ENCODE measurements around the gene CSRNP2. TPM values are rescaled to one million over a fixed set of nuclear protein-coding genes. Genes with fewer than 3 reads are reported as not detected.

The CSRNP2 gene
- total RNA-seq, 1 experiment from 2014 or later, result 44.0 TPM

DNA sequence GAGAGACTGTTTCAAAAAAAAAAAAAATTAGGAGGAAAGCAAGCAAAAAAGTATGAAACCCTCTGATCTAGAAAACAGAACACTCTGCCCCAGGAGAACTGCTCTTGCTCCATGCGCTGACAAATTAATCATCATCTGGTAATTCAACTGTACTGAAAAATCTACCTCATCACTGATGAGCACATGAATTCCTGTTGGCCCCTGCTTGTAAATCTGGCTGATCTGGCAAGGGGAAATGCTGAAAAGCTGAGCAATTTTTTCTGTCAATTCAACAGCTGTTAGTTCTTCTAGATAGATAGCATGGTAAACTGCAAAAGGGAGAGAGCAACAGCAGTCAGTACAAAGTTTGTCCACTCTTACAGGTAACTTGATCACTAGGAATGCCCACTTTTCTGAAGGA, 15.2 kb upstream of the CSRNP2 start:
- BruUV-seq (replicated peaks), result no TSS peak

DNA sequence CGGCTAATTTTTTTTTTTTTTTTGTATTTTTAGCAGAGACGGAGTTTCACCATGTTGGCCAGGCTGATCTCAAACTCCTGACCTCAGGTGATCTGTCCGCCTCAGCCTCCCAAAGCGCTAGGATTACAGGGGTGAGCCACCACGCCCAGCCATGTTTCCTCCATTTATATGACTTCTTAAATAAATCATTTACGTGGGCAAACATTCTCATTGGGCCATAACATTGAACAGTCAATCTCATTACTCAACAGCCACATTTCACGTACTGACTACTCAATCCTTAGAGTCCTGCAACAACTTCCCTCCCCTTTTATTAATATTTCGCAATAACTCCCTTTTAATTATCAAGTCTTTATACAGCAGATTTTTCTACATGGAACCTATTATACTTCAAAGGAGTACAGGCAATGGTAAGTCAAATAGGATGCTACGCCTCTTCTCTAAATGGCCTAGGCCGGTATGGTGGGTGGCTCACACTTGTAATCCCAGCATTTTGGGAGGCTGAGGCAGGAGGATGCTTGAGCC, 7.4 kb upstream of the CSRNP2 start:
- H3K36me3 Mint-ChIP-seq (ENCODE audit: insufficient read depth, unreplicated experiment), result peaks cover 50% of the 10 kb centered on the region
- no TSS peak for BruUV-seq (replicated peaks)
- H3K4me1 Mint-ChIP-seq (ENCODE audit: low read depth, unreplicated experiment), result no peaks in the 10 kb centered on the region
- ChIA-PET CTCF (no interaction called here), POLR2A (no interaction called here)
- DNase-seq, result no peak
- no peaks in the 10 kb centered on the region for H3K27me3 ChIP-seq (replicated peaks; ENCODE audit: control insufficient read depth, insufficient read depth, low read length)
- intact Hi-C loops (cut with micrococcal nuclease; ENCODE audit: unreplicated experiment), result no loop called here
- no peak overlapping the region for H3K27ac Mint-ChIP-seq (ENCODE audit: unreplicated experiment)
- H3K4me3 ChIP-seq (ENCODE audit: low read depth, low read length), result no peak overlapping the region
- no peaks in the 10 kb centered on the region for H3K9me3 Mint-ChIP-seq (ENCODE audit: unreplicated experiment)
- TF ChIP-seq, protein P1, sequence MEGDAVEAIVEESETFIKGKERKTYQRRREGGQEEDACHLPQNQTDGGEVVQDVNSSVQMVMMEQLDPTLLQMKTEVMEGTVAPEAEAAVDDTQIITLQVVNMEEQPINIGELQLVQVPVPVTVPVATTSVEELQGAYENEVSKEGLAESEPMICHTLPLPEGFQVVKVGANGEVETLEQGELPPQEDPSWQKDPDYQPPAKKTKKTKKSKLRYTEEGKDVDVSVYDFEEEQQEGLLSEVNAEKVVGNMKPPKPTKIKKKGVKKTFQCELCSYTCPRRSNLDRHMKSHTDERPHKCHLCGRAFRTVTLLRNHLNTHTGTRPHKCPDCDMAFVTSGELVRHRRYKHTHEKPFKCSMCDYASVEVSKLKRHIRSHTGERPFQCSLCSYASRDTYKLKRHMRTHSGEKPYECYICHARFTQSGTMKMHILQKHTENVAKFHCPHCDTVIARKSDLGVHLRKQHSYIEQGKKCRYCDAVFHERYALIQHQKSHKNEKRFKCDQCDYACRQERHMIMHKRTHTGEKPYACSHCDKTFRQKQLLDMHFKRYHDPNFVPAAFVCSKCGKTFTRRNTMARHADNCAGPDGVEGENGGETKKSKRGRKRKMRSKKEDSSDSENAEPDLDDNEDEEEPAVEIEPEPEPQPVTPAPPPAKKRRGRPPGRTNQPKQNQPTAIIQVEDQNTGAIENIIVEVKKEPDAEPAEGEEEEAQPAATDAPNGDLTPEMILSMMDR (IDR thresholded peaks at IDR 0.05; ENCODE audit: insufficient read depth in 1 of 2, low read depth in 1 of 2, low read length in 1 of 2, severe bottlenecking in 1 of 2, unreplicated experiment in 1 of 2), result no peak
- no peaks in the 10 kb centered on the region for H3K9me3 ChIP-seq
- no peaks in the 10 kb centered on the region for H3K27me3 Mint-ChIP-seq (ENCODE audit: insufficient read depth, unreplicated experiment)
- H3K4me3 Mint-ChIP-seq (ENCODE audit: unreplicated experiment), result no peak overlapping the region
- H3K4me1 ChIP-seq, result no peaks in the 10 kb centered on the region
- no peaks in the 10 kb centered on the region for H3K36me3 ChIP-seq (ENCODE audit: control insufficient read depth, insufficient read depth, low read length)

More for the DNA sequence above, 15.2 kb upstream of the CSRNP2 start:
- ChIA-PET POLR2A (no interaction called here), CTCF (no interaction called here)
- H3K4me1 Mint-ChIP-seq (ENCODE audit: low read depth, unreplicated experiment), result no peaks in the 10 kb centered on the region
- H3K36me3 ChIP-seq (ENCODE audit: control insufficient read depth, insufficient read depth, low read length), result peaks cover 1% of the 10 kb centered on the region; the same call in 1 of the 2 replicates
- no peaks in the 10 kb centered on the region for H3K9me3 Mint-ChIP-seq (ENCODE audit: unreplicated experiment)
- no peak overlapping the region for H3K4me3 ChIP-seq (ENCODE audit: low read depth, low read length)
- no peak overlapping the region for H3K4me3 Mint-ChIP-seq (ENCODE audit: unreplicated experiment)
- DNase-seq, result no peak
- H3K9me3 ChIP-seq, result no peaks in the 10 kb centered on the region
- no peaks in the 10 kb centered on the region for H3K27me3 ChIP-seq (replicated peaks; ENCODE audit: control insufficient read depth, insufficient read depth, low read length)
- TF ChIP-seq, protein P1 (IDR thresholded peaks at IDR 0.05; ENCODE audit: insufficient read depth in 1 of 2, low read depth in 1 of 2, low read length in 1 of 2, severe bottlenecking in 1 of 2, unreplicated experiment in 1 of 2), result no peak
- H3K36me3 Mint-ChIP-seq (ENCODE audit: insufficient read depth, unreplicated experiment), result peaks cover 78% of the 10 kb centered on the region
- H3K4me1 ChIP-seq, result no peaks in the 10 kb centered on the region
- H3K27me3 Mint-ChIP-seq (ENCODE audit: insufficient read depth, unreplicated experiment), result no peaks in the 10 kb centered on the region
- intact Hi-C loops (cut with micrococcal nuclease; ENCODE audit: unreplicated experiment), result no loop called here
- no peak overlapping the region for H3K27ac Mint-ChIP-seq (ENCODE audit: unreplicated experiment)

DNA sequence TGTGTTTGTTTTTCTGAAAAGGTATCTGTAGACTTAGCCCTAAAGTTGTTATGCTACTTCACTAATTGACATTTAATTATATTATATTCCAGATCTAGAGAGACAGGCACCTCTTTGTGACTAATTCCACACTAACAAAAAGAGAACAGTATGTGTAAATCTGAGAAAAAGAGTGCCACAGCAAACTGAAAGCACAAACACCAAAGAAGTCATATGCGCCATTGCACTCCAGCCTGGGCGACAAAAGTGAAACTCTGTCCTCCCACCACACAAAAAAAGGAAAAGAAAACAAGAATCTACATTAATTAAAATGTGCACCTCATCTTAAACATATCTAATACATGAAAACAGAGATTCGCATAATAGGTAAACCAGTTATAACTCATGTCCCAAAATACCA, 4.4 kb upstream of the CSRNP2 start:
- Histone ChIP-seq H3K27me3 (replicated peaks; ENCODE audit: control insufficient read depth, insufficient read depth, low read length) (no peaks in the 10 kb centered on the region), H3K9me3 (no peaks in the 10 kb centered on the region), H3K4me3 (ENCODE audit: low read depth, low read length) (no peak overlapping the region), H3K4me1 (no peaks in the 10 kb centered on the region), H3K36me3 (ENCODE audit: control insufficient read depth, insufficient read depth, low read length) (no peaks in the 10 kb centered on the region)
- Mint-ChIP-seq H3K27me3 (ENCODE audit: insufficient read depth, unreplicated experiment) (no peaks in the 10 kb centered on the region), H3K27ac (ENCODE audit: unreplicated experiment) (no peak overlapping the region), H3K4me1 (ENCODE audit: low read depth, unreplicated experiment) (peaks cover 3% of the 10 kb centered on the region), H3K36me3 (ENCODE audit: insufficient read depth, unreplicated experiment) (peaks cover 46% of the 10 kb centered on the region), H3K4me3 (ENCODE audit: unreplicated experiment) (no peak overlapping the region), H3K9me3 (ENCODE audit: unreplicated experiment) (no peaks in the 10 kb centered on the region)
- DNase-seq, result no peak
- BruUV-seq (replicated peaks), result no TSS peak
- ChIA-PET CTCF (no interaction called here), POLR2A (interaction anchor here (0.6 kb wide), 1 partner anchor 84 kb away, joined by 3 read pairs; no protein-coding TSS in a partner anchor)
- intact Hi-C loops (cut with micrococcal nuclease; ENCODE audit: unreplicated experiment), result no loop called here
- TF ChIP-seq, protein P1 (IDR thresholded peaks at IDR 0.05; ENCODE audit: insufficient read depth in 1 of 2, low read depth in 1 of 2, low read length in 1 of 2, severe bottlenecking in 1 of 2, unreplicated experiment in 1 of 2), result no peak

Data from Caco-2 (cell line).